Left lung (tissue), 10 donors: ENCODE measurements around the gene VAC14. TPM values are rescaled to one million over a fixed set of nuclear protein-coding genes. Genes with fewer than 3 reads are reported as not detected.

Experiments used
- ATAC-seq: fragments of 200-7000 bp; cut with Tn5 transposase; one replicate; pipeline ENCODE4 v1.9.1; 2020; ENCODE audit warnings: moderate library complexity
- DNase-seq, 4 donors: peaks; one replicate each; pipeline ENCODE4 v3.0.0-alpha.2; 2013 to 2020
- H3K27ac ChIP-seq, 2 donors: fragments of 200-600 bp; sonication (generic) in 1 of 2; one replicate each; pipeline versions ENCODE4 v1.5.0 to v1.8.0; 2020 to 2021
- H3K27me3 ChIP-seq, 2 donors: fragments of 200-600 bp; sonication (generic) in 1 of 2; one replicate each; pipeline versions ENCODE4 v1.5.0 to v1.8.0; 2020 to 2021
- H3K36me3 ChIP-seq, 2 donors: fragments of 200-600 bp; sonication (generic) in 1 of 2; one replicate each; pipeline versions ENCODE4 v1.5.0 to v1.8.0; 2020 to 2021
- H3K4me1 ChIP-seq, 2 donors: fragments of 200-600 bp; one replicate each; pipeline ENCODE4 v1.8.0; 2021
- H3K4me3 ChIP-seq, 2 donors: fragments of 200-600 bp; sonication (generic) in 1 of 2; one replicate each; pipeline versions ENCODE4 v1.5.0 to v1.8.0; 2020 to 2021; ENCODE audit warnings: mild to moderate bottlenecking in 1 of 2
- H3K9me3 ChIP-seq, 2 donors: fragments of 200-600 bp; sonication (generic) in 1 of 2; one replicate each; pipeline versions ENCODE4 v1.5.0 to v1.8.0; 2020 to 2021
- CTCF ChIP-seq, 2 donors: fragments of 200-600 bp; sonication (generic) in 1 of 2; IDR thresholded peaks; one replicate each; pipeline versions ENCODE4 v1.5.0 to v1.8.0; 2021; ENCODE audit warnings: antibody characterized with exemption in 2 of 2
- intact Hi-C, 2 donors: fragments of 100-400 bp; cut with DNase I; formaldehyde crosslinking; loops; one replicate each; pipeline versions ENCODE4 v1.11.2 to v1.14.2; 2022
- polyA plus RNA-seq, 6 donors: library from polyadenylated mRNA; unstranded; fragments of 120-200 nt; gene quantifications; one replicate each; pipeline ENCODE4 v1.2.1, GENCODE V29; 2013; ENCODE audit not compliant: insufficient read length in 6 of 6
- total RNA-seq, 2 donors: library from RNA; stranded (reverse); fragmentation: NEBNext Ultra II Directional; extraction: Animal tissue kit (Norgen Biotek cat#: 25700); gene quantifications; one replicate each; pipeline ENCODE4 v1.2.1, GENCODE V29; 2021
- donor health status: DM: no; HTN: yes; CAD: no.
- donor health status: DM: no; HTN: no; CAD: no.

The VAC14 gene
- total and polyA plus RNA-seq, 8 donors: 22.2 to 53.2 (median 29.2) TPM

GRCh38 chr16:70679671-70680494, 121.1 kb downstream of the VAC14 start:
- Histone ChIP-seq H3K4me3 (no peak overlapping the region), H3K27me3 (peaks cover 0 to 7% of the 10 kb centered on the region in 2 donors), H3K4me1 (peaks cover 16 to 41% of the 10 kb centered on the region in 2 donors), H3K9me3 (no peaks in the 10 kb centered on the region), H3K36me3 (peaks cover 0 to 57% of the 10 kb centered on the region in 2 donors), H3K27ac (no peak overlapping the region)
- intact Hi-C loops: loop anchor here in 1 of 2 donors (5.0 to 10.0 kb wide), 2 partner anchors 55 to 92 kb away; no protein-coding TSS in a partner anchor
- ATAC-seq (no peak), DNase-seq (peak in 1 of 4 donors; percentile 76)
- TF ChIP-seq CTCF (IDR thresholded peaks at IDR 0.05): peak; percentile 20 to 28

DNA sequence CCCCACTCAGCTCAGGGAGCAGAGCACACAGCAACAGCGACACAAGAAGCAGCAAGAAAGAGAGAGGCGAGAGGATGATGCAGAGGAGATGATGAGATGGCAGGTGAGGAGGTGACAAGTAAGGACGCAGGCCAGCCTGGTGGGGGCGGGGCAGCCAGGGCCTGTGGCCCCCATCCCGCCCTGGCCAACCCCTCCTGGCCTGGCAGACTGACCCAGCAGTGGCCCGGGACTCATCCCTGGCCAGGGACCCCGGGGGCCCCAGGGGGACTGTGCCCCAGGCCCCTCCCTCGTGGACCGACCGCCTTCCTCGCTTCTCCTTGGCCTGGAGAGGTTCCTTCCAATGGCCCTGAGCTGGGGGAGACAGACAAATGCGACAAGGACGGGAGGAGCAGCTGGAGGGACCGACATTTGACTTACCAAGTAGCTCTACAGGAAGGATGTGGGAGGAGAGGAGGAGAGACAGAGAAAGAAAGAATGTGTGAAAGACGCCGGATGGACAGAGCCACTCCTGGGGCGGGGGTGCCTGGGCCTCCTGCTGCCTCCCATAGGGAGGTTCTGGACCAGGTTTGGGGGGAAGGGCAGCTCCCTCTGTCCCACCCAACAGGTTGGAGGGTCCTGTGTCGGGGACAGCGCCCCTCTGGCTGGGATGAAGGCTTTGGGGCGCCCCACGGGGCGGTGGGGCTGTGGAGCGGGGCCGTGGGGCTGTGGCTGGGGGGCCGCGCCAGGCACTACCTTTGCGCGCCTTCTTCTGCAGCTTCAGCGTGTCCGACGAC, 121.9 kb downstream of the VAC14 start:
- intact Hi-C loops: no loop called here
- Histone ChIP-seq H3K36me3 (peaks cover 0 to 65% of the 10 kb centered on the region in 2 donors), H3K4me1 (peaks cover 16 to 33% of the 10 kb centered on the region in 2 donors), H3K4me3 (no peak overlapping the region), H3K27me3 (no peaks in the 10 kb centered on the region), H3K9me3 (no peaks in the 10 kb centered on the region), H3K27ac (no peak overlapping the region)
- no peak for TF ChIP-seq CTCF (IDR thresholded peaks at IDR 0.05)
- DNase-seq: peak in 1 of 4 donors; percentile 65
- no peak for ATAC-seq

- Histone ChIP-seq H3K36me3 (peaks cover 0 to 73% of the 10 kb centered on the region in 2 donors), H3K27ac (no peak overlapping the region), H3K9me3 (no peaks in the 10 kb centered on the region), H3K27me3 (no peaks in the 10 kb centered on the region), H3K4me3 (no peak overlapping the region), H3K4me1 (peaks cover 8 to 25% of the 10 kb centered on the region in 2 donors)
- intact Hi-C loops: no loop called here
- DNase-seq: peak in 1 of 4 donors; percentile 64
- no peak for TF ChIP-seq CTCF (IDR thresholded peaks at IDR 0.05)
- ATAC-seq: no peak
Observed at GRCh38 chr16:70678121-70678897, 122.6 kb downstream of the VAC14 start.

- DNase-seq (peak in 1 of 4 donors; percentile 66), ATAC-seq (no peak)
- no peak for TF ChIP-seq CTCF (IDR thresholded peaks at IDR 0.05)
- Histone ChIP-seq H3K36me3 (peaks cover 0 to 80% of the 10 kb centered on the region in 2 donors), H3K4me3 (no peak overlapping the region), H3K27me3 (no peaks in the 10 kb centered on the region), H3K27ac (no peak overlapping the region), H3K9me3 (no peaks in the 10 kb centered on the region), H3K4me1 (peaks cover 8 to 21% of the 10 kb centered on the region in 2 donors)
- intact Hi-C loops: no loop called here
Observed at GRCh38 chr16:70677499-70678120, 123.3 kb downstream of the VAC14 start.
